Bronchial epithelial cell (primary cell): ENCODE measurements around the gene GABARAP. TPM values are rescaled to one million over a fixed set of nuclear protein-coding genes. Genes with fewer than 3 reads are reported as not detected.
A peak's percentile ranks its signal among the peaks of the same experiment; 100 is the strongest.

Experiments
- DNase-seq: peaks from one replicate; pipeline ENCODE4 v3.0.0-alpha.2; 2010; ENCODE audit warnings: low read depth
- FAIRE-seq: peaks from 2 replicates; lab custom pipeline; 2011; peaks lifted over from hg19 to GRCh38; lab: Jason Lieb, UNC
- H3K27me3 ChIP-seq: 2 replicates; pipeline ENCODE4 v1.5.1; 2011; ENCODE audit warnings: low read length; ENCODE audit not compliant: control insufficient read depth, insufficient read depth
- H3K36me3 ChIP-seq: 2 replicates; pipeline ENCODE4 v1.5.1; 2011; ENCODE audit warnings: low read length; ENCODE audit not compliant: control insufficient read depth, insufficient read depth
- H3K4me3 ChIP-seq: 2 replicates; pipeline ENCODE4 v1.5.1; 2011; ENCODE audit warnings: mild to moderate bottlenecking, low read depth, low read length, control low read depth
- CTCF ChIP-seq: IDR thresholded peaks from 2 replicates; pipeline ENCODE4 v1.5.1; 2011; ENCODE audit warnings: mild to moderate bottlenecking, moderate library complexity, low read length, control low read depth, inconsistent platforms; ENCODE audit not compliant: insufficient read depth, severe bottlenecking
- total RNA-seq: library from RNA; depleted of rRNA; stranded (reverse); fragments of >200 nt; gene quantifications from 2 replicates; pipeline ENCODE4 v1.2.1, GENCODE V29; 2014

The GABARAP gene
- total RNA-seq, 1 donor from 2014 or later: 50.8 TPM

DNA sequence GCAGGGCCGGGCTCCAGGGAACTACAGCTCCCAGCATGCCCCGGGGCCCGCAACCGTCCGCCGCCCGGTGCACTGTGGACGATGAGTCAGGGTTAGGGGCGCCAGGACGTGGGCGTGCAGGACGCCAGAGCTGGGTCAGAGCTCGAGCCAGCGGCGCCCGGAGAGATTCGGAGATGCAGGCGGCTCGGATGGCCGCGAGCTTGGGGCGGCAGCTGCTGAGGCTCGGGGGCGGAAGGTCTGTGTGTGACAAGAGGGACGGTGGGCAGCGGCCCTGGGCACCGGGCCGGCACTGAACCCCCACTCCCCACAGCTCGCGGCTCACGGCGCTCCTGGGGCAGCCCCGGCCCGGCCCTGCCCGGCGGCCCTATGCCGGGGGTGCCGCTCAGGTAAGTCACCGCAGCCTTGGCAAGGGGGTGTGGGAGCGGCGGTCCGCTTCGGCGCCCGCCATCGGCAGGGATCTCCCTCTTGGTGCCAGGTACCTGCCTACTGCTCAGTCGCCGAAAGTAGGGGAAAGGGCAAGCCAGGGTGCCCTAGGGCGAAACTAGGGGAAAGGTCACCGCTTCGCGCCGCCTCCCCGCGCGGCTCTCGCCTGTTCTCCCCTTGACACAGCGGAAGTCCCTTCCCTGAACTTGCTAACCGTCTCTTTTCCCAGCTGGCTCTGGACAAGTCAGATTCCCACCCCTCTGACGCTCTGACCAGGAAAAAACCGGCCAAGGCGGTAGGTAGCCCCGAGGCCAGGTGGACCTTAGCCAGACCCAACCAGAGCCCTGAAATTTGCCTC is 22.2 kb downstream of the GABARAP start, which contains the start of the genes ACADVL and DLG4:
TSS of gene ACADVL (plus strand) at position 127 of the 781 bp plus-strand sequence. CDS start at position 174, 47 bp downstream.
TSS of gene DLG4 (minus strand) at position 25 of the 781 bp plus-strand sequence.
- TF ChIP-seq CTCF: no peak
- Histone ChIP-seq H3K27me3 (no peaks in the 10 kb centered on the region), H3K36me3 (peaks cover 24% of the 10 kb centered on the region), H3K4me3 (peak within 1 kb of the TSS; percentile 84)
- DNase-seq: peak; percentile 86
- FAIRE-seq: peak; percentile 40

DNA sequence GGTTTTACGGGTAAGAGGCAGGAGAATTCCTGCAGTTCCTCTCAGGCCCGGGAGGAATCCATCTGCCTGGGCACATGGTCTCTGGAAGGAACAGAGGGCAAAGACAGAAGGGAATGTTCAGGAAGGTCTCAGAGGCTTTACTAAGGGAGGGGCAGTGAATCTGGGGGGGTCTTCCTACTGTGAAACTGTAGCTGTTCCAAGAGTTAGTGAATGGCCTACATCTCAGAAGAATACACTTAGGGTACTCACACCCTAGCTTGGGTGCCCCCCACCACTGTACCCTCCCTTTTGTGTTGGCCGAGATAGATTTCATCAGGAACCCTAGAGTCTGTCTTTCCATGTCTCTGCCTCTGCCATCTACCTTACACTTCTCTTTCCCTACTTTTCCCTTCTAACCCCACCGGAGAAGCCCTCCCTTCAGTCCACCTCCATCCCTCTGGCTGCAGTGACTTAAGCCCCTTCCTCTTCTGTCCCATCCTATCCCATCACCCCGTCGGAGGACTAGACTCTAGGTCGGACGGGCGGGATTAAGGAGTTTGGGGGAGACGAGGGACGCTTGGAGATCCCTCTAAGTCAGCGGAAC is 22.9 kb downstream of the GABARAP start:
- no peak for FAIRE-seq
- Histone ChIP-seq H3K27me3 (no peaks in the 10 kb centered on the region), H3K36me3 (peaks cover 21% of the 10 kb centered on the region), H3K4me3 (peak overlapping the region; percentile 84)
- TF ChIP-seq CTCF: no peak
- no peak for DNase-seq

GRCh38 chr17:7218758-7219157 is 23.5 kb downstream of the GABARAP start:
- no peaks in the 10 kb centered on the region for H3K27me3 ChIP-seq
- no peak overlapping the region for H3K4me3 ChIP-seq
- TF ChIP-seq CTCF: no peak
- DNase-seq: no peak
- no peak for FAIRE-seq
- H3K36me3 ChIP-seq: peaks cover 17% of the 10 kb centered on the region

- TF ChIP-seq CTCF: no peak
- H3K4me3 ChIP-seq: no peak overlapping the region
- FAIRE-seq (no peak), DNase-seq (no peak)
- H3K27me3 ChIP-seq: no peaks in the 10 kb centered on the region
- peaks cover 11% of the 10 kb centered on the region for H3K36me3 ChIP-seq
These were observed 24.1 kb downstream of the GABARAP start for GRCh38 chr17:7218166-7218565.

- no peak for TF ChIP-seq CTCF
- Histone ChIP-seq H3K4me3 (peak overlapping the region; percentile 14), H3K27me3 (no peaks in the 10 kb centered on the region), H3K36me3 (peaks cover 5% of the 10 kb centered on the region)
- DNase-seq (no peak), FAIRE-seq (no peak)
These were observed 24.9 kb downstream of the GABARAP start for GRCh38 chr17:7217113-7217987.
